Neural crest cell (in vitro differentiated cells): ENCODE data around the gene ST6GALNAC5. TPM values are rescaled to one million over a fixed set of nuclear protein-coding genes. Genes with fewer than 3 reads are reported as not detected.

Source experiments
- DNase-seq: peaks from one replicate; pipeline ENCODE4 v3.0.0; 2021; ENCODE audit warnings: low read depth, mixed read lengths, low spot score
- H3K27ac Mint-ChIP-seq: one replicate; pipeline ENCODE4 v1.8.0; 2021; ENCODE audit warnings: mild to moderate bottlenecking, mixed read lengths; ENCODE audit not compliant: unreplicated experiment
- H3K27me3 Mint-ChIP-seq: 2 replicates; pipeline ENCODE4 v1.8.0; 2021; ENCODE audit warnings: low read depth, mild to moderate bottlenecking, mixed read lengths
- H3K36me3 Mint-ChIP-seq: 2 replicates; pipeline ENCODE4 v1.8.0; 2021; ENCODE audit warnings: low read depth, mild to moderate bottlenecking, mixed read lengths
- H3K4me1 Mint-ChIP-seq: 2 replicates; pipeline ENCODE4 v1.8.0; 2021; ENCODE audit warnings: mixed read lengths
- H3K4me3 Mint-ChIP-seq: one replicate; pipeline ENCODE4 v1.8.0; 2021; ENCODE audit warnings: mild to moderate bottlenecking, mixed read lengths
- H3K9me3 Mint-ChIP-seq: 2 replicates; pipeline ENCODE4 v1.8.0; 2021; ENCODE audit warnings: mixed read lengths
- CTCF ChIP-seq: fragments of 200-600 bp; sonication (generic); conservative IDR thresholded peaks from 2 replicates; pipeline ENCODE4 v1.5.0; 2021; ENCODE audit warnings: antibody characterized with exemption, mild to moderate bottlenecking
- total RNA-seq: library from RNA; stranded (reverse); gene quantifications from 2 replicates; pipeline ENCODE4 v1.2.1, GENCODE V29; 2021

The ST6GALNAC5 gene
- total RNA-seq, 1 donor from 2014 or later = 45.6 TPM

GRCh38 chr1:76830373-76830772, 36.9 kb upstream of the ST6GALNAC5 start:
- H3K36me3 Mint-ChIP-seq = no peaks in the 10 kb centered on the region
- peaks cover 27% of the 10 kb centered on the region for H3K4me1 Mint-ChIP-seq
- DNase-seq = no peak
- H3K9me3 Mint-ChIP-seq = no peaks in the 10 kb centered on the region
- H3K27me3 Mint-ChIP-seq = no peaks in the 10 kb centered on the region
- H3K4me3 Mint-ChIP-seq = no peak overlapping the region
- no peak overlapping the region for H3K27ac Mint-ChIP-seq
- no peak for TF ChIP-seq CTCF

GRCh38 chr1:76832521-76832920, 34.8 kb upstream of the ST6GALNAC5 start:
- H3K9me3 Mint-ChIP-seq = peaks cover 3% of the 10 kb centered on the region
- H3K27me3 Mint-ChIP-seq = no peaks in the 10 kb centered on the region
- H3K36me3 Mint-ChIP-seq = no peaks in the 10 kb centered on the region
- DNase-seq = no peak
- H3K27ac Mint-ChIP-seq = no peak overlapping the region
- no peak for TF ChIP-seq CTCF
- peaks cover 27% of the 10 kb centered on the region for H3K4me1 Mint-ChIP-seq
- H3K4me3 Mint-ChIP-seq = no peak overlapping the region

- Mint-ChIP-seq H3K36me3 (no peaks in the 10 kb centered on the region), H3K4me3 (no peak overlapping the region)
Measured at GRCh38 chr1:76833151-76833550, 34.1 kb upstream of the ST6GALNAC5 start.

GRCh38 chr1:76833856-76834255, 33.4 kb upstream of the ST6GALNAC5 start:
- Mint-ChIP-seq H3K4me1 (peaks cover 26% of the 10 kb centered on the region), H3K27ac (no peak overlapping the region), H3K4me3 (no peak overlapping the region), H3K36me3 (no peaks in the 10 kb centered on the region), H3K9me3 (peaks cover 3% of the 10 kb centered on the region), H3K27me3 (no peaks in the 10 kb centered on the region)
- TF ChIP-seq CTCF = no peak
- no peak for DNase-seq

More at GRCh38 chr1:76833151-76833550, 34.1 kb upstream of the ST6GALNAC5 start:
- peaks cover 3% of the 10 kb centered on the region for H3K9me3 Mint-ChIP-seq
- H3K4me1 Mint-ChIP-seq = peaks cover 27% of the 10 kb centered on the region
- no peak for DNase-seq
- TF ChIP-seq CTCF = no peak
- no peaks in the 10 kb centered on the region for H3K27me3 Mint-ChIP-seq
- H3K27ac Mint-ChIP-seq = peak overlapping the region; percentile 32

GRCh38 chr1:76835203-76835602, 32.1 kb upstream of the ST6GALNAC5 start:
- peaks cover 3% of the 10 kb centered on the region for H3K9me3 Mint-ChIP-seq
- H3K4me3 Mint-ChIP-seq = no peak overlapping the region
- no peaks in the 10 kb centered on the region for H3K27me3 Mint-ChIP-seq
- H3K27ac Mint-ChIP-seq = no peak overlapping the region
- TF ChIP-seq CTCF = no peak
- H3K36me3 Mint-ChIP-seq = no peaks in the 10 kb centered on the region
- peaks cover 15% of the 10 kb centered on the region for H3K4me1 Mint-ChIP-seq
- DNase-seq = no peak

- no peak for TF ChIP-seq CTCF
- no peak overlapping the region for H3K27ac Mint-ChIP-seq
Measured at GRCh38 chr1:76840278-76840677, 27.0 kb upstream of the ST6GALNAC5 start.

More at GRCh38 chr1:76840278-76840677, 27.0 kb upstream of the ST6GALNAC5 start:
- no peak for DNase-seq
- H3K4me1 Mint-ChIP-seq = no peaks in the 10 kb centered on the region
- H3K9me3 Mint-ChIP-seq = peaks cover 3% of the 10 kb centered on the region
- H3K36me3 Mint-ChIP-seq = no peaks in the 10 kb centered on the region
- H3K4me3 Mint-ChIP-seq = no peak overlapping the region
- H3K27me3 Mint-ChIP-seq = no peaks in the 10 kb centered on the region
